NCI-H526 treated with DMSO at 0.1 percent for 48 hours (cell line): ENCODE data around the gene OSGIN1.
A peak's percentile ranks its signal among the peaks of the same experiment; 100 is the strongest.
"Not testable (repeated sequence)": the region's sequence is repeated elsewhere in the genome, so short reads cannot be mapped to it uniquely, and the experiment has no call there.

ENCODE experiments used
- DNase-seq: peaks from one replicate; lab custom pipeline; 2025; lab: John Stamatoyannopoulos, UW

OSGIN1 gene

DNA sequence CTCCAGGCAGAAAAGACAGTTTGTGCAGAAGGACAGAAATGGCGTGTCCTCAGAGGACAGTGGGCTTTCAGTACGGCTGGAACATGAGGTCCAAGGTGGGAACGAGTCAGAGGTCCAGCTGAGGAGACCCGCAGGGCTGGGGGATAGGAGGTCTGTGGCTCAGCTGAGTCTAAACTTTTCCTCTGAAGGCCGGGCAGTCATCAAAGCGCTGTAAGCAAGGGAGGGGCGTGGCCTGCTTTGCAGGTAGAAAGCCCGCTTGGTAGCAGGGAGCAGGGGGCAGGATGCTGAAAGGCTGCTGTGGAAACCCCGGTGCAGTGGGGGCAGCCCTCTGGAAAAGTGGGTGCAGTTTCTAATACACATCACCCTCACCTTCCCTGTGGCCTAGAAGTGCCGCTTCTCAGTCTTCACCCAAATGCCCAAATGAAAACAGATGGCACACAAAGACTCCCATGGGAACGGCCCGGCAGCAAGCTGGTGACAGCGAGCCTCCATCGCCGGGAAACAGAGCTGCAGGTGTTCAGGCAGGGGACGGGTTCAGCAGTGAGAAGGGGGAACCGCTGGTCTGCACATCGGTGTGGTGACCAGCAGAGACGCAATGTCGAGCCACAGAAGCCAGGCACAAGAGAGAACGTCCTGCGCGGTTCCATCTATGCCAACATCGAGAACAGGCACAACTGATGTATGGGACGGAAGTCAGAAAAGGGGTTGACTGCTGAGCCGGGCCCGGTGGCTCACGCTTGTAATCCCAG lies 12.2 kb upstream of the OSGIN1 start:
- peak; percentile 30 for DNase-seq

GRCh38 chr16:83941546-83941945 lies 11.5 kb upstream of the OSGIN1 start:
- DNase-seq, result not testable (repeated sequence)

- DNase-seq, result no peak
Measured at GRCh38 chr16:83942074-83942473, 11.0 kb upstream of the OSGIN1 start.

DNA sequence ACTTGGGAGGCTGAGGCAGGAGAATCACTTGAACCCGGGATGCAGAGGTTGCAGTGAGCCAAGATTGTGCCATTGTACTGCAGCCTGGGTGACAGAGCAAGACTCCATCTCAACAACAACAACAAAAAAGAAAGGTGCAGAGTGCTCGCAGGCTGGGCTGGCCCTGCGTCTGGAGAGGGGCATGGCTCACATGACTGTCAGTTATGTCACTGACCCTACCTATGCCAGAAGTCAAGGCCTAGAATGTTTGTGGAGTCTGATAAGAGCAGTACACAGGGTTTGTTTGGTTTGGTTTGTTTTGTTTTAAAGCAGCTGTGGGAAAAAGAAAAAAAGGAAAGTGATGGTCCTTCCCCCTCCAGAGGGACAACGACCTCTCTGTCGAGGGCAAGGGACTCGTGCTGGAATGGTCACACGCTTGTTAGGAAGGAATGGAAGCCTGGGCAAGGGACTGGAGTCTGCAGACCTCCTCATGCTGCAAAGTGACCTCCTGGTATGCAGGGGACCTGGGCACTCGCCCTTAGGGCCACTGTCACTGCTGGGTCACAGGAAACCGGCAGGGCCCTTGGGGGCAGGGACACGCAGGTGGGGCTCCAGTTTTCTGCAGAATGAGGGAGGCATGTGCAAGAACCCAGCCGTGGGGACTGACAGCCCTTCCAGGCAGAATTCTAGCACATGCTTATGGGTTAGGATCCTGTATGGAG lies 10.1 kb upstream of the OSGIN1 start:
- no peak for DNase-seq

GRCh38 chr16:83943516-83944050 lies 9.5 kb upstream of the OSGIN1 start:
- no peak for DNase-seq

DNA sequence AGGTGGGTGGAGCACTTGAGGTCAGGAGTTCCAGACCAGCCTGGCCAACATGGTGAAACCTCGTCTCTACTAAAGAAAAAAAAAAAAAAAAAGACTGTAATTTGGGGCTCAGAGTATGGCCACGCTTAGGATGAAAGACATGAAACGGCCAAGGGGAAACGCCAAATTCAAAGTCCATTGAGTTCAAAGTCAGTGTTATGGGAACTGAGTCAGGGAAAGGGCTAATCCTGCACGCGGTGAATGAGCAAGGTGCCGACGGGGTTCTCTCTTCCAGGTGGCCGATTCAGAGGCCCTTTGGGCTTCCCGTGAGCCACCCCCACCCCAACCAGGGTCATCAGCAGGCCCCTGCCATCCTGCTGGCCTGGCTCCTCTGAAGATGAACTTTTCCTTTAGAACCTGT lies 7.5 kb upstream of the OSGIN1 start:
- DNase-seq, result no peak

GRCh38 chr16:83946154-83946780 lies 6.8 kb upstream of the OSGIN1 start:
- no peak for DNase-seq

- DNase-seq, result no peak
Measured at GRCh38 chr16:83946781-83947566, 6.1 kb upstream of the OSGIN1 start.

DNA sequence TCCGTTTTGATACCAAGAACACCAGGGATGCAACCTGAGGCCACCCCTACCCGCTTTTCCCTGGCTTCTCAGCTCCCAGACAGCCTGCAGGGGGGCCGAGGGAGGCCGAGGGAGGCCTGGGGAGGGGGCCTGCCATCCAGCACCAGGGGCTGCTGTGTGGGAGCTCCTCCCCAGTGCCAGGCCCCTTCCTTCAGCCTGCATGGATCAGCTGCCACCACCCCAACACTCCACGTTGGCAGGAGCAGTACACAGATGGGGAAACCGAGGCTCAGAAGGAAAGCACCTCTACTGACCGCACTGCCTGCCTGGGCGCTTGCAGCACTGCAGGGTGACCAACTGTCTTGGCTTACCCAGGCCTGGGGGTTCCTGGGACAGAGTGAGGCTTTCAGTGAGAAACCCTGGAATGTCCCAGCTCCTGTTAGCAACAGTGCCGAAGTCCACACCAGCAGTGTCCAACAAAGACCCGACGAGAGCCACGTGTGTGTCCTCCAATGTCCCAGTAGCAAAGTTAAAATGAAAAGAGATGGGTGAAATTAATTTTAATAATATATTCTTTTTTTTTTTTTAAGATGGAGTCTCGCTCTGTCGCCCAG lies 5.3 kb upstream of the OSGIN1 start:
- no peak for DNase-seq

GRCh38 chr16:83948914-83949723 lies 3.9 kb upstream of the OSGIN1 start:
- no peak for DNase-seq

- DNase-seq, result no peak
Measured at GRCh38 chr16:83949724-83950001, 3.4 kb upstream of the OSGIN1 start.

DNA sequence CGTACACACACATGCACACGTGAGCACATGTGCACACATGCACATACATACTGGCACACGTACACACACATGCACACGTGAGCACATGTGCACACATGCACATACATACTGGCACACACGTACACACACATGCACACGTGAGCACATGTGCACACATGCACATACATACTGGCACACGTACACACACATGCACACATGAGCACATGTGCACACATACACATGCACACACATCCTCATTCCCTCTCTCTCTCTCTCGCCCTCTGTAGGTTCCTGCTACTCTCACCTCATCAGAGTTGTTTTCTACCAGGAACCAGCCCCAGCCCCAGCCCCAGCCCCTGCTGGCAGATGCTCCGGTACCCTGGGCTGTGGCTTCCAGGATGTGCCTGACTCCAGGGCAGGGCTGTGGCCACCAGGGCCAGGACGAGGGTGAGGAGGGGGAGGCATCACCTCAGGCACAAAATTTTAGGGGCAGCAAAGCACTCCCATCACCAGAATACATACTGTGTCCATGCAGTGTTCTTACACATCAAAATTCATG lies 2.1 kb upstream of the OSGIN1 start:
- not testable (repeated sequence) for DNase-seq

GRCh38 chr16:83951544-83951943 lies 1.5 kb upstream of the OSGIN1 start:
- DNase-seq, result no peak

DNA sequence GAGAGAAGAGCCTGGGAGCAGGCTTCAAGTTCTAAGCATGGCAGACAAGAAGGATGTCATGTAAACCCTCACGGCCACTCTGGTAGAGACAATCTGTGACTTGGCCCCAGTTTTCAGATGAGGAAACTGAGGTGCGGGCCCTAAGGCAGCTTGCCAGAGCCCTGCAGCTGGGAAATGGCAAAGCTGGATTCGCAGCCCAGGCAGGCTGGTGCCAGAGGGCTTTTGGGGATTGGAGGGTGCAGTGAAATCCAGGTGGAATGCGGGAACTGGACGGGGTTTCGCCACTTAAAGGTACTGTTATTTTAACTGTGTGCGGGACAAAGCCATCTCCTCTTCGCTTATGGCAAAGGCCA lies 477 bp upstream of the OSGIN1 start:
- DNase-seq, result no peak

GRCh38 chr16:83953796-83954576 lies 946 bp downstream of the OSGIN1 start:
- DNase-seq, result peak; percentile 7

DNA sequence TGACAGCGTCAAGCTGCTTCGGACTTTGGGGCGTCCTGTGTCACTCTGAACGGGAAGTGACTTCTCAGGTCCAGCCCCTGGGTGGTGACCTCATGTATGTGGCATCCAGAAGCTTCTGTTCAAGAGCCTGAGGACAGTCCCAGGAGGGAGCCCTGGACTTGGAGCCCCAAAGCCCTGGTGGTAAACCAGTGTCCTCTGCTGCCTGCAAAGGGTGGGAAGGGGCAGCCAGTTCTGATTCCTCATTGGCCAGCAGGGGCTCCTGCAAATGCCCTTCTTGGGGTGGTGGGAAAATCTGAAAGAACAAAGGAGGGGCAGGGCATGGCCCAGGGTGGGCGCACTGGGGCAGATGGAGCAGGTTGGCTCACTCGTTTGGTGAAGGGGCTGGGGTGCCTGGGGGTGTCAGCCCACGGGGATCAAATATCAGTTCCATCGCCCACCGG lies 1.6 kb downstream of the OSGIN1 start:
- no peak for DNase-seq

GRCh38 chr16:83955218-83956130 lies 2.4 kb downstream of the OSGIN1 start:
- DNase-seq, result no peak

GRCh38 chr16:83956336-83957289 lies 3.6 kb downstream of the OSGIN1 start:
- DNase-seq, result peak; percentile 22
